ENCODE results near the gene DGKQ. TPM values are rescaled to one million over a fixed set of nuclear protein-coding genes. Genes with fewer than 3 reads are reported as not detected.

Gene DGKQ
- total and polyA plus RNA-seq, 2 of the 13 experiments (the other 11 are each of a cell fraction or from before 2014, with no cell fraction given) = 4.5 to 7.2 TPM

DNA sequence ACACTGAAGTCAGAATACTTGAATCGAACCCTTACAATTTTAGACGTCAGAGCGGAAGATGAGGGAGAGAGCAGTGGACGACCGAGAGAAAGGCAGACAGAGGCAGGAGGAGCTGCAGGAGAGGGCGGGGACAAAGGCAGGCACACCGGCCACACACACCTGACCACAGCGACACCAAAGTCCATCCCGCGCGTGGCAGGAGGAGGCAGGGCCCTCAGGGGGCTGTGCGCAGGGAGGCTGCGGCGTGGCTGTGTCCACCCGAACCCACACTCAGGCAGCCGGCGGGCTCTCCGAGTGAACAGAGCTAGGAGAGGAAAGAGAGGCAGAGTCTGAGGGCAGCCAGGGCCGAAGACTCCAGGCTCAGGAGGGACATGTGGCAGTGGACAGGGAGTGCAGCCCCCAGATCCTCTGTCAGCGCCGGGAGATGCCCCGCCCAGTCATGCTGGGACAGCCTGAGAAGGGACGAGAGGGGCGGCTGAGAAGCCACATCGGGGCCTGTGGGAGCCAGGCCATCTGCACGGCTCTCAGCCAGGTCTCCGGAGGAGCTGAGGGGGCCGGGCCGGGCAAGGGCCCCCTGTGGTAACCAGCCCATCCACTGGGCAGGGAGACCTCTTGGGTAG is 61.4 kb downstream of the DGKQ start (continued):
- TF ChIP-seq, protein P1, sequence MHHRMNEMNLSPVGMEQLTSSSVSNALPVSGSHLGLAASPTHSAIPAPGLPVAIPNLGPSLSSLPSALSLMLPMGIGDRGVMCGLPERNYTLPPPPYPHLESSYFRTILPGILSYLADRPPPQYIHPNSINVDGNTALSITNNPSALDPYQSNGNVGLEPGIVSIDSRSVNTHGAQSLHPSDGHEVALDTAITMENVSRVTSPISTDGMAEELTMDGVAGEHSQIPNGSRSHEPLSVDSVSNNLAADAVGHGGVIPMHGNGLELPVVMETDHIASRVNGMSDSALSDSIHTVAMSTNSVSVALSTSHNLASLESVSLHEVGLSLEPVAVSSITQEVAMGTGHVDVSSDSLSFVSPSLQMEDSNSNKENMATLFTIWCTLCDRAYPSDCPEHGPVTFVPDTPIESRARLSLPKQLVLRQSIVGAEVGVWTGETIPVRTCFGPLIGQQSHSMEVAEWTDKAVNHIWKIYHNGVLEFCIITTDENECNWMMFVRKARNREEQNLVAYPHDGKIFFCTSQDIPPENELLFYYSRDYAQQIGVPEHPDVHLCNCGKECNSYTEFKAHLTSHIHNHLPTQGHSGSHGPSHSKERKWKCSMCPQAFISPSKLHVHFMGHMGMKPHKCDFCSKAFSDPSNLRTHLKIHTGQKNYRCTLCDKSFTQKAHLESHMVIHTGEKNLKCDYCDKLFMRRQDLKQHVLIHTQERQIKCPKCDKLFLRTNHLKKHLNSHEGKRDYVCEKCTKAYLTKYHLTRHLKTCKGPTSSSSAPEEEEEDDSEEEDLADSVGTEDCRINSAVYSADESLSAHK (CRISPR knock-in tag; IDR thresholded peaks at IDR 0.05; ENCODE audit: borderline replicate concordance) = no peak
- TF ChIP-seq ZNF136 (CRISPR knock-in tag; IDR thresholded peaks at IDR 0.05; ENCODE audit: low read depth) (no peak), ZNF124 (CRISPR knock-in tag; IDR thresholded peaks at IDR 0.05) (no peak)

DNA sequence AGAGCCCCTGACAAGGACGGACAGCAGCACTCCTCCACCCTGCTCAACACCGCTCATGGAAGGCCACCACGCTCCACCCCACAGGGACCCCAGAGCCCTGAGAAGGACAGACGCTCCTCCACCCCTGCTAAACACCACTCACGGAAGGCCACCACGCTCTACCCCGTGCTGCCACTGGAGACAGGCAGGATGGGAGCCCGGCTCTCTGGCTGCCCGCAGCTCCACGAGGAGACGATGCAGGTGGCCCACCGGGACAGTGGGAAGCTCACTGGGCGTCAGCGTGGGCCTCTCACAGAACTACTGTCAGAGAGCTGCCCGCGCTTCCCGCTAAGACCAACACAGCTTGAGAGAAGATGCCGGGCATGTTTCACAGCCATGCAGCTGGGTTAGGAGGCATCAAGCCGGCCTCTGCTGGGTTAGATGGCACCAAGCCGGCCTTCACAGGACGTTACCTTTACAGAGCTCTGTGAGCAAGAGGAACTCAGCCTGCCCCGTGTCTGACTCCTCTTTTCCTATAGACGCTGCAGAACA is 62.1 kb downstream of the DGKQ start:
- in situ Hi-C loops (cut with HindIII; ENCODE audit: extremely low pct_ligation_motif_present, low pct_unique_long_range_greater_than_20kb) (no loop called here), intact Hi-C loops (cut with micrococcal nuclease; ENCODE audit: unreplicated experiment) (no loop called here)
- Histone ChIP-seq H3K27ac (ENCODE audit: extremely low read length, insufficient read depth, low read length) (no peak overlapping the region), H3K79me2 (ENCODE audit: insufficient read depth, low read length) (peaks cover 12% of the 10 kb centered on the region), H3K27me3 (ENCODE audit: control insufficient read depth in 1 of 2, insufficient read depth in 2 of 2, low read length in 2 of 2) (no peaks in the 10 kb centered on the region), H2AFZ (ENCODE audit: low read length) (no peak overlapping the region), H3K4me3 (replicated peaks in 1 of 3; ENCODE audit: insufficient read depth in 1 of 3, low read depth in 2 of 3, low read length in 3 of 3) (no peak overlapping the region), H3K4me1 (ENCODE audit: insufficient read depth, low read length) (no peaks in the 10 kb centered on the region), H3K36me3 (replicated peaks in 1 of 2; ENCODE audit: control insufficient read depth in 1 of 2, insufficient read depth in 2 of 2, low read length in 2 of 2) (peaks cover 13 to 26% of the 10 kb centered on the region in 2 experiments; a peak in 4 of 5 replicates), H3K9me3 (ENCODE audit: low read length) (no peaks in the 10 kb centered on the region), H3K4me2 (ENCODE audit: low read depth, low read length) (no peak overlapping the region), H4K20me1 (ENCODE audit: insufficient read depth, low read length) (no peaks in the 10 kb centered on the region), H3K9ac (ENCODE audit: insufficient read depth, low read depth, low read length) (no peak overlapping the region)
- DNase-seq (ENCODE audit: low spot score) (no peak), FAIRE-seq (no peak), ATAC-seq (no peak)
- POLR2A ChIA-PET = no interaction called here
- WGBS (ENCODE audit: low lambda C conversion rate) = 99% methylated on average over 22 of the region's 23 CpGs
- CTCF ChIA-PET (ENCODE audit: low intra/inter-chr PET ratio, low total read pairs) = no interaction called here
- BruUV-seq (replicated peaks) = no TSS peak
- TF ChIP-seq, protein P2, sequence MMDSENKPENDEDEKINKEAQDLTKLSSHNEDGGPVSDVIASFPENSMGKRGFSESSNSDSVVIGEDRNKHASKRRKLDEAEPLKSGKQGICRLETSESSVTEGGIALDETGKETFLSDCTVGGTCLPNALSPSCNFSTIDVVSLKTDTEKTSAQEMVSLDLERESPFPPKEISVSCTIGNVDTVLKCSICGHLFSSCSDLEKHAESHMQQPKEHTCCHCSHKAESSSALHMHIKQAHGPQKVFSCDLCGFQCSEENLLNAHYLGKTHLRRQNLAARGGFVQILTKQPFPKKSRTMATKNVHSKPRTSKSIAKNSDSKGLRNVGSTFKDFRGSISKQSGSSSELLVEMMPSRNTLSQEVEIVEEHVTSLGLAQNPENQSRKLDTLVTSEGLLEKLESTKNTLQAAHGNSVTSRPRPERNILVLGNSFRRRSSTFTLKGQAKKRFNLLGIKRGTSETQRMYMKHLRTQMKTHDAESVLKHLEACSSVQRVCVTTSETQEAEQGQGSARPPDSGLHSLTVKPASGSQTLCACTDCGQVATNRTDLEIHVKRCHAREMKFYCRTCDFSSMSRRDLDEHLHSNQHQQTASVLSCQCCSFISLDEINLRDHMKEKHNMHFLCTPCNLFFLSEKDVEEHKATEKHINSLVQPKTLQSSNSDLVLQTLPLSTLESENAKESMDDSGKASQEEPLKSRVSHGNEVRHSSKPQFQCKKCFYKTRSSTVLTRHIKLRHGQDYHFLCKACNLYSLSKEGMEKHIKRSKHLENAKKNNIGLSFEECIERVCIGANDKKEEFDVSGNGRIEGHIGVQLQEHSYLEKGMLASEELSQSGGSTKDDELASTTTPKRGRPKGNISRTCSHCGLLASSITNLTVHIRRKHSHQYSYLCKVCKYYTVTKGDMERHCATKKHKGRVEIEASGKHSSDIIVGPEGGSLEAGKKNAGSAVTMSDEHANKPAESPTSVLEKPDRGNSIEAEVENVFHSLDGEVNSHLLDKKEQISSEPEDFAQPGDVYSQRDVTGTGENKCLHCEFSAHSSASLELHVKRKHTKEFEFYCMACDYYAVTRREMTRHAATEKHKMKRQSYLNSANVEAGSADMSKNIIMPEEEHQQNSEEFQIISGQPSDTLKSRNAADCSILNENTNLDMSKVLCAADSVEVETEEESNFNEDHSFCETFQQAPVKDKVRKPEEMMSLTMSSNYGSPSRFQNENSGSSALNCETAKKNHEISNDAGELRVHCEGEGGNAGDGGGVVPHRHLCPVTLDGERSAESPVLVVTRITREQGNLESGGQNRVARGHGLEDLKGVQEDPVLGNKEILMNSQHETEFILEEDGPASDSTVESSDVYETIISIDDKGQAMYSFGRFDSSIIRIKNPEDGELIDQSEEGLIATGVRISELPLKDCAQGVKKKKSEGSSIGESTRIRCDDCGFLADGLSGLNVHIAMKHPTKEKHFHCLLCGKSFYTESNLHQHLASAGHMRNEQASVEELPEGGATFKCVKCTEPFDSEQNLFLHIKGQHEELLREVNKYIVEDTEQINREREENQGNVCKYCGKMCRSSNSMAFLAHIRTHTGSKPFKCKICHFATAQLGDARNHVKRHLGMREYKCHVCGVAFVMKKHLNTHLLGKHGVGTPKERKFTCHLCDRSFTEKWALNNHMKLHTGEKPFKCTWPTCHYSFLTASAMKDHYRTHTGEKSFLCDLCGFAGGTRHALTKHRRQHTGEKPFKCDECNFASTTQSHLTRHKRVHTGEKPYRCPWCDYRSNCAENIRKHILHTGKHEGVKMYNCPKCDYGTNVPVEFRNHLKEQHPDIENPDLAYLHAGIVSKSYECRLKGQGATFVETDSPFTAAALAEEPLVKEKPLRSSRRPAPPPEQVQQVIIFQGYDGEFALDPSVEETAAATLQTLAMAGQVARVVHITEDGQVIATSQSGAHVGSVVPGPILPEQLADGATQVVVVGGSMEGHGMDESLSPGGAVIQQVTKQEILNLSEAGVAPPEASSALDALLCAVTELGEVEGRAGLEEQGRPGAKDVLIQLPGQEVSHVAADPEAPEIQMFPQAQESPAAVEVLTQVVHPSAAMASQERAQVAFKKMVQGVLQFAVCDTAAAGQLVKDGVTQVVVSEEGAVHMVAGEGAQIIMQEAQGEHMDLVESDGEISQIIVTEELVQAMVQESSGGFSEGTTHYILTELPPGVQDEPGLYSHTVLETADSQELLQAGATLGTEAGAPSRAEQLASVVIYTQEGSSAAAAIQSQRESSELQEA (CRISPR knock-in tag; IDR thresholded peaks at IDR 0.05; ENCODE audit: not compliant biosample characterization) = no peak
- TF ChIP-seq ZSCAN9 (CRISPR knock-in tag; IDR thresholded peaks at IDR 0.05; ENCODE audit: borderline replicate concordance) (no peak), ZNF343 (CRISPR knock-in tag; IDR thresholded peaks at IDR 0.05) (no peak), MEF2D (CRISPR knock-in tag; IDR thresholded peaks at IDR 0.05) (no peak)
- TF ChIP-seq, protein P3, sequence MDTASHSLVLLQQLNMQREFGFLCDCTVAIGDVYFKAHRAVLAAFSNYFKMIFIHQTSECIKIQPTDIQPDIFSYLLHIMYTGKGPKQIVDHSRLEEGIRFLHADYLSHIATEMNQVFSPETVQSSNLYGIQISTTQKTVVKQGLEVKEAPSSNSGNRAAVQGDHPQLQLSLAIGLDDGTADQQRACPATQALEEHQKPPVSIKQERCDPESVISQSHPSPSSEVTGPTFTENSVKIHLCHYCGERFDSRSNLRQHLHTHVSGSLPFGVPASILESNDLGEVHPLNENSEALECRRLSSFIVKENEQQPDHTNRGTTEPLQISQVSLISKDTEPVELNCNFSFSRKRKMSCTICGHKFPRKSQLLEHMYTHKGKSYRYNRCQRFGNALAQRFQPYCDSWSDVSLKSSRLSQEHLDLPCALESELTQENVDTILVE (CRISPR knock-in tag; IDR thresholded peaks at IDR 0.05) = no peak
